Gastrocnemius medialis (tissue), 4 donors: ENCODE results near the gene NADK. TPM values are rescaled to one million over a fixed set of nuclear protein-coding genes. Genes with fewer than 3 reads are reported as not detected.

Source experiments
- ATAC-seq, 2 donors: fragments of 150-250 bp; one replicate each; pipeline ENCODE4 v1.9.1; 2016
- DNase-seq, 2 donors: peaks; one replicate each; pipeline ENCODE4 v3.0.0-alpha.2; 2019
- H3K27ac ChIP-seq, 4 donors: fragments of 200-600 bp; sonication (generic); 1 replicate in 1 of 4; 2 replicates in 3 of 4; pipeline ENCODE4 v1.5.1; 2016 to 2018; ENCODE audit warnings: mild to moderate bottlenecking in 2 of 4, moderate library complexity in 1 of 4
- H3K27me3 ChIP-seq, 3 donors: fragments of 200-600 bp; sonication (generic) in 2 of 3; 1 replicate in 1 of 3; 2 replicates in 2 of 3; pipeline versions ENCODE4 v1.5.1 to v1.6.0; 2016 to 2019; ENCODE audit warnings: mild to moderate bottlenecking in 1 of 3, moderate library complexity in 1 of 3
- H3K36me3 ChIP-seq, 2 donors: fragments of 200-600 bp; sonication (generic) in 1 of 2; one replicate each; pipeline ENCODE4 v1.5.1; 2017 to 2018
- H3K4me1 ChIP-seq, 2 donors: fragments of 200-600 bp; sonication (generic) in 1 of 2; one replicate each; pipeline ENCODE4 v1.5.1; 2016 to 2017; ENCODE audit warnings: mild to moderate bottlenecking in 2 of 2
- H3K4me3 ChIP-seq, 4 donors: fragments of 200-600 bp; sonication (generic) in 3 of 4; 1 replicate in 1 of 4; 2 replicates in 3 of 4; pipeline ENCODE4 v1.5.1; 2016 to 2019; ENCODE audit warnings: mild to moderate bottlenecking in 2 of 4
- H3K9me3 ChIP-seq, 3 donors: fragments of 200-600 bp; sonication (generic) in 2 of 3; 1 replicate in 1 of 3; 2 replicates in 2 of 3; pipeline ENCODE4 v1.5.1; 2016 to 2019
- POLR2A ChIP-seq, 2 donors: fragments of 450-650 bp; IDR thresholded peaks; one replicate each; pipeline ENCODE4 v1.6.1; 2017; ENCODE audit warnings: antibody characterized with exemption in 2 of 2, mild to moderate bottlenecking in 2 of 2, moderate library complexity in 2 of 2
- in situ Hi-C, 4 donors: fragments of 200-750 bp; cut with MboI; loops; one replicate each; pipeline versions ENCODE4 v1.15.0 to v1.8.0; 2017; ENCODE audit warnings: low sequenced_read_pairs in 4 of 4
- intact Hi-C: fragments of 100-400 bp; cut with DNase I; formaldehyde crosslinking; loops from one replicate; pipeline ENCODE4 v1.15.1; 2023; ENCODE audit warnings: low total_unique reads
- total RNA-seq, 4 donors: library from RNA; depleted of rRNA; stranded (reverse); fragments of >200 nt; gene quantifications; one replicate each; pipeline versions ENCODE4 v1.1.0 to v1.2.3, GENCODE V29; 2016
- TF ChIP-seq, protein P1 (sequence below), 5 experiments: fragments of 450-650 bp in 3 of 5; fragments of 200-600 bp in 2 of 5; sonication (generic) in 2 of 5; IDR thresholded peaks in 4 of 5; conservative IDR thresholded peaks in 1 of 5; 1 replicate in 4 of 5; 2 replicates in 1 of 5; pipeline ENCODE4 v1.5.1; 2016 to 2019; ENCODE audit warnings: antibody characterized with exemption in 5 of 5, mild to moderate bottlenecking in 3 of 5, moderate library complexity in 3 of 5

The NADK gene
- total RNA-seq, 4 donors from 2014 or later = 20.1 to 33.1 (median 32.5) TPM

DNA sequence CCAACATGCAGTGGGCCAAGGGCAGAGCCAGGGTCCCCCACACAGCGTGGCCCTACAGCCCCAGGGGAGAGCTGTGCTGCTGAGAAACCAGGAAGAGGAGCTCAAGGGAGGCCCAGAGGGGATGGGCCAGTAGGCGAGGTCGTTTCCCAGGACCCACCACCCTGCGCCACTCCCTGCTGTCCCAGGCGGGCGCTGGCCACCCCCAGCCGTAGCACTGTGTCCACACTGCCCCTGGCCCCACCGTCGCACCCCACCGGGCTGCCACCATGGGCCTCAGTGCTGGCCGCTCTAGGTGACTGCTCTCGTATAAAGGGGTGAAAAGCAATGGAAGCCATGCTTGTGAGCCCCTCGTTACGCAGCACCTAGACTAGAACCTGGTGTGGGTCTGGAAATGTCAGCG lies 22.4 kb downstream of the NADK start:
- Histone ChIP-seq H3K4me1 (peaks cover 10% of the 10 kb centered on the region in 2 donors), H3K4me3 (no peak overlapping the region), H3K27ac (no peak overlapping the region), H3K9me3 (no peaks in the 10 kb centered on the region), H3K36me3 (peaks cover 0 to 63% of the 10 kb centered on the region in 2 donors), H3K27me3 (no peaks in the 10 kb centered on the region)
- DNase-seq (no peak), ATAC-seq (no peak)
- in situ Hi-C loops (loop anchor here in 1 of 4 donors (25.0 kb wide), 1 partner anchor 131 kb away; the partner anchor contains the start of gene GNB1), intact Hi-C loops (no loop called here)
- TF ChIP-seq, protein P1, sequence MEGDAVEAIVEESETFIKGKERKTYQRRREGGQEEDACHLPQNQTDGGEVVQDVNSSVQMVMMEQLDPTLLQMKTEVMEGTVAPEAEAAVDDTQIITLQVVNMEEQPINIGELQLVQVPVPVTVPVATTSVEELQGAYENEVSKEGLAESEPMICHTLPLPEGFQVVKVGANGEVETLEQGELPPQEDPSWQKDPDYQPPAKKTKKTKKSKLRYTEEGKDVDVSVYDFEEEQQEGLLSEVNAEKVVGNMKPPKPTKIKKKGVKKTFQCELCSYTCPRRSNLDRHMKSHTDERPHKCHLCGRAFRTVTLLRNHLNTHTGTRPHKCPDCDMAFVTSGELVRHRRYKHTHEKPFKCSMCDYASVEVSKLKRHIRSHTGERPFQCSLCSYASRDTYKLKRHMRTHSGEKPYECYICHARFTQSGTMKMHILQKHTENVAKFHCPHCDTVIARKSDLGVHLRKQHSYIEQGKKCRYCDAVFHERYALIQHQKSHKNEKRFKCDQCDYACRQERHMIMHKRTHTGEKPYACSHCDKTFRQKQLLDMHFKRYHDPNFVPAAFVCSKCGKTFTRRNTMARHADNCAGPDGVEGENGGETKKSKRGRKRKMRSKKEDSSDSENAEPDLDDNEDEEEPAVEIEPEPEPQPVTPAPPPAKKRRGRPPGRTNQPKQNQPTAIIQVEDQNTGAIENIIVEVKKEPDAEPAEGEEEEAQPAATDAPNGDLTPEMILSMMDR (IDR thresholded peaks at IDR 0.05 in 4 of 5, conservative IDR thresholded peaks at IDR 0.05 in 1 of 5) = no peak
- TF ChIP-seq POLR2A (IDR thresholded peaks at IDR 0.05) = no peak

DNA sequence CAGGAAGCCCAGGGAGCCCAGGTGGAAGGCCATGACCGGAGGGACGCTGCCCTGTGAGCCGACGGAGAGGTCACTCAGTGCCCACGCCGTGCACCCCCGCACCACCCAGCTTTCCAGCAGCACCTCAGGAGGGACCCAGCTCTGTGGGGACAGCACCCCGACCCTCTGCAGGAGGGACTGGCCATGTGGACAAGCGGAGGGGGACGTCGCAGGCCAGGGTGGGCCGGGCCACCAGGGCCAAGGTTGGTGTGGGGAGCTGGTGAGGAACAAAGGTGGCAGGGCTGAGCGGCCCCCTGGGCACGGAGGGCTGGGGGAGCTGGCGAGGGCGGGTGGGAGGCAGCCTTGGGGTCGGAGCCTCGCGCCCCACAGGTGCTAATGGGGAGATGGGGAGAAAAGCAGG lies 22.8 kb downstream of the NADK start:
- Histone ChIP-seq H3K36me3 (peaks cover 0 to 59% of the 10 kb centered on the region in 2 donors), H3K27me3 (no peaks in the 10 kb centered on the region), H3K4me1 (peaks cover 10% of the 10 kb centered on the region in 2 donors), H3K4me3 (no peak overlapping the region), H3K27ac (no peak overlapping the region), H3K9me3 (no peaks in the 10 kb centered on the region)
- TF ChIP-seq, protein P1 (IDR thresholded peaks at IDR 0.05 in 4 of 5, conservative IDR thresholded peaks at IDR 0.05 in 1 of 5) = no peak
- no peak for TF ChIP-seq POLR2A (IDR thresholded peaks at IDR 0.05)
- ATAC-seq (no peak), DNase-seq (no peak)
- intact Hi-C loops (no loop called here), in situ Hi-C loops (loop anchor here in 1 of 4 donors (25.0 kb wide), 1 partner anchor 132 kb away; the partner anchor contains the start of gene GNB1)

DNA sequence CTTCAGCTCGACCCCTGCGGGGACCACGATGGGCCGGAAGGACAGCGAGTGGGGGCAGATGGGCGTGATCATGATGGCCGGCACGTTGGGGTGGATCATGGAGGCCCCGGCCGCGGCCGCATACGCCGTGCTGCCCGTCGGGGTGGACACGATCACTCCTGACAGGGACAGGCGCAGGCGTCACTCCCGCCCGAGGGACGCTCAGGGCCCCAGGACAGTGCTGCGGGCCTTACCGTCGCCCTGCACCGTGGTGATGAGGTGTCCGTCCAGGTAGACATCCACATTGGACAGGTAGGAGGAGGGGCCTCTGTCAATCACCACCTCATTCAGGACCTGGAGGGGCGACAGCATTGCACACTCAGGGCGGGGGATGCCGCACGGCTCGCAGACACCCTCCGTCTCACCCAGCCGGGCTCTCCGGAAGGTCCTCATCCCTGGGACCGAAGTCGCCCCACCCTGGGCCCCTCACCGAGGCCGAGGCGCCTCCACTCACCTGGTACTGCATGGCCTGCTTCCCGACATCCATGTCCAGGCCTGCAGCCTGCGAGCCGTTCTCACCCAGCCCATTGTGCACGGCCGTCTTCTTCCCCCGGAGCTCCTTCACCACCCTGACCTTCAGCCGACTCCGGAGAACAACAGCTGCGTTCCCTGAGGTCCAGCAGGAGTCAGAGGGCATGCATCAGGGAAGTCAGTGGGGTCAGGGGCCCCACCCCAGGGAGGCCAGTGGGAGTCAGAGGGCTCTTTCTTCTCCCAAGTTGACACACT lies 24.0 kb downstream of the NADK start:
- H3K36me3 ChIP-seq = peaks cover 0 to 50% of the 10 kb centered on the region in 2 donors
- TF ChIP-seq, protein P1 (IDR thresholded peaks at IDR 0.05 in 4 of 5, conservative IDR thresholded peaks at IDR 0.05 in 1 of 5) = no peak
- no peak for TF ChIP-seq POLR2A (IDR thresholded peaks at IDR 0.05)
- peak overlapping the region in 1 of 4 donors; percentile 62 for H3K27ac ChIP-seq
- DNase-seq (no peak), ATAC-seq (no peak)
- H3K4me3 ChIP-seq = no peak overlapping the region
- in situ Hi-C loops (loop anchor here in 1 of 4 donors (25.0 kb wide), 1 partner anchor 133 kb away; the partner anchor contains the start of gene GNB1), intact Hi-C loops (no loop called here)
- no peaks in the 10 kb centered on the region for H3K9me3 ChIP-seq
- H3K4me1 ChIP-seq = peaks cover 6 to 10% of the 10 kb centered on the region in 2 donors
- no peaks in the 10 kb centered on the region for H3K27me3 ChIP-seq

DNA sequence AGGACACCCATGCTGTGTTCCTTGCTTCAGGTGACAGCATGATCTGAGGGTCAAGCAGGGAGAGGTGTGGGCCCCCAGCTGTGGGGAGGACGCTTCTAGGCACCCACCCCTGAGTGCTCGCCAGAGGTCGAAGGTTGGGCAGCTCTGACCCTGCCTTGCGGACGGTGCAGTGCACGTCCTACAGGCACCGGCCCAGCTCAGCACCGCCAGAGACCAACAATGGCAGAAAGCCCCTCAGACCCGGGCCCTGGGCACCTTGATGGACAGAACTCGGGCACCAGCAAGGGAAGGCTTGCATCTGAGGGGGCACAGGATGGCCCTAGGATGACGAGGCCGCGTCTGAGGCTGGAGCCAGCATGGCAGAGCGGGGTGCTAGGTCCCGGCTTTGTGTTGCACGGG lies 24.7 kb downstream of the NADK start:
- H3K27ac ChIP-seq = peak overlapping the region in 2 of 4 donors; percentile 37 to 62
- in situ Hi-C loops = loop anchor here in 1 of 4 donors (25.0 kb wide), 1 partner anchor 134 kb away; the partner anchor contains the start of gene GNB1
- ATAC-seq = no peak

More for the DNA sequence above, 24.7 kb downstream of the NADK start:
- DNase-seq = no peak
- Histone ChIP-seq H3K9me3 (no peaks in the 10 kb centered on the region), H3K4me3 (no peak overlapping the region), H3K36me3 (peaks cover 0 to 50% of the 10 kb centered on the region in 2 donors), H3K4me1 (peaks cover under 1 to 8% of the 10 kb centered on the region in 2 donors), H3K27me3 (no peaks in the 10 kb centered on the region)
- TF ChIP-seq, protein P1 (IDR thresholded peaks at IDR 0.05 in 4 of 5, conservative IDR thresholded peaks at IDR 0.05 in 1 of 5) = no peak
- no peak for TF ChIP-seq POLR2A (IDR thresholded peaks at IDR 0.05)
- intact Hi-C loops = loop anchor here (2.0 kb wide), 1 partner anchor 153 kb away; no protein-coding TSS in a partner anchor
